ENCODE measurements around the gene LVRN.

GRCh38 chr5:115988002-115988401, 25.7 kb downstream of the LVRN start:
- TF ChIP-seq CTCF (IDR thresholded peaks at IDR 0.05 in 2 of 3, conservative IDR thresholded peaks at IDR 0.05 in 1 of 3; ENCODE audit: borderline replicate concordance in 1 of 3, insufficient read depth in 1 of 3, low read depth in 2 of 3, low read length in 2 of 3) (no peak), EZH2 (IDR thresholded peaks at IDR 0.05) (no peak), ZNF274 (IDR thresholded peaks at IDR 0.05; ENCODE audit: low read depth, low read length) (no peak), POLR2A (IDR thresholded peaks at IDR 0.05; ENCODE audit: borderline replicate concordance, extremely low read depth, insufficient read depth, insufficient read length) (no peak), POLR2AphosphoS5 (IDR thresholded peaks at IDR 0.05; ENCODE audit: low read depth, low read length) (no peak), ZFX (IDR thresholded peaks at IDR 0.05) (0 out of 2 replicates have a peak, but pooled peaks have one; percentile 16), YY1 (IDR thresholded peaks at IDR 0.05; ENCODE audit: extremely low read depth, insufficient replicate concordance, low read depth, low read length) (no peak), JUND (IDR thresholded peaks at IDR 0.05) (no peak), EZH2phosphoT487 (IDR thresholded peaks at IDR 0.05; ENCODE audit: borderline replicate concordance) (no peak), SIN3A (IDR thresholded peaks at IDR 0.05; ENCODE audit: low read depth) (no peak), CEBPB (IDR thresholded peaks at IDR 0.05; ENCODE audit: low read depth) (no peak), RAD21 (IDR thresholded peaks at IDR 0.05; ENCODE audit: low read depth) (no peak)
- TF ChIP-seq, protein P1, sequence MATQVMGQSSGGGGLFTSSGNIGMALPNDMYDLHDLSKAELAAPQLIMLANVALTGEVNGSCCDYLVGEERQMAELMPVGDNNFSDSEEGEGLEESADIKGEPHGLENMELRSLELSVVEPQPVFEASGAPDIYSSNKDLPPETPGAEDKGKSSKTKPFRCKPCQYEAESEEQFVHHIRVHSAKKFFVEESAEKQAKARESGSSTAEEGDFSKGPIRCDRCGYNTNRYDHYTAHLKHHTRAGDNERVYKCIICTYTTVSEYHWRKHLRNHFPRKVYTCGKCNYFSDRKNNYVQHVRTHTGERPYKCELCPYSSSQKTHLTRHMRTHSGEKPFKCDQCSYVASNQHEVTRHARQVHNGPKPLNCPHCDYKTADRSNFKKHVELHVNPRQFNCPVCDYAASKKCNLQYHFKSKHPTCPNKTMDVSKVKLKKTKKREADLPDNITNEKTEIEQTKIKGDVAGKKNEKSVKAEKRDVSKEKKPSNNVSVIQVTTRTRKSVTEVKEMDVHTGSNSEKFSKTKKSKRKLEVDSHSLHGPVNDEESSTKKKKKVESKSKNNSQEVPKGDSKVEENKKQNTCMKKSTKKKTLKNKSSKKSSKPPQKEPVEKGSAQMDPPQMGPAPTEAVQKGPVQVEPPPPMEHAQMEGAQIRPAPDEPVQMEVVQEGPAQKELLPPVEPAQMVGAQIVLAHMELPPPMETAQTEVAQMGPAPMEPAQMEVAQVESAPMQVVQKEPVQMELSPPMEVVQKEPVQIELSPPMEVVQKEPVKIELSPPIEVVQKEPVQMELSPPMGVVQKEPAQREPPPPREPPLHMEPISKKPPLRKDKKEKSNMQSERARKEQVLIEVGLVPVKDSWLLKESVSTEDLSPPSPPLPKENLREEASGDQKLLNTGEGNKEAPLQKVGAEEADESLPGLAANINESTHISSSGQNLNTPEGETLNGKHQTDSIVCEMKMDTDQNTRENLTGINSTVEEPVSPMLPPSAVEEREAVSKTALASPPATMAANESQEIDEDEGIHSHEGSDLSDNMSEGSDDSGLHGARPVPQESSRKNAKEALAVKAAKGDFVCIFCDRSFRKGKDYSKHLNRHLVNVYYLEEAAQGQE (IDR thresholded peaks at IDR 0.05; ENCODE audit: low read depth) = no peak

Data from HCT116 (cell line).